Activated T-cell treated with anti-CD3 and anti-CD28 coated beads, Interleukin-2, amount 50 U/mL, for 4 hours (primary cell): ENCODE results near the gene ZNF580. TPM values are rescaled to one million over a fixed set of nuclear protein-coding genes. Genes with fewer than 3 reads are reported as not detected.

Experiments used
- ATAC-seq, 2 donors: fragments of 200-7000 bp; cut with Tn5 transposase; one replicate each; pipeline ENCODE4 v1.10.0; 2021
- DNase-seq: peaks from one replicate; pipeline ENCODE4 v3.0.0-alpha.2; 2020
- H3K27me3 Mint-ChIP-seq: one replicate; pipeline ENCODE4 v1.8.0; 2021; ENCODE audit warnings: low read depth, mixed read lengths
- H3K36me3 Mint-ChIP-seq: one replicate; pipeline ENCODE4 v1.8.0; 2022; ENCODE audit warnings: mixed read lengths; ENCODE audit not compliant: insufficient read depth
- H3K4me1 Mint-ChIP-seq: one replicate; pipeline ENCODE4 v1.8.0; 2021; ENCODE audit warnings: low read depth, mixed read lengths
- H3K4me3 Mint-ChIP-seq: one replicate; pipeline ENCODE4 v1.8.0; 2021; ENCODE audit warnings: mild to moderate bottlenecking, moderate library complexity, mixed read lengths
- H3K9me3 Mint-ChIP-seq: one replicate; pipeline ENCODE4 v1.8.0; 2021; ENCODE audit warnings: mixed read lengths
- total RNA-seq, 3 donors: library from RNA; stranded (reverse); gene quantifications; one replicate each; pipeline ENCODE4 v1.2.1, GENCODE V29; 2021

The ZNF580 gene
- total RNA-seq, 3 donors from 2014 or later = 27.1 to 31.5 (median 28.5) TPM

DNA sequence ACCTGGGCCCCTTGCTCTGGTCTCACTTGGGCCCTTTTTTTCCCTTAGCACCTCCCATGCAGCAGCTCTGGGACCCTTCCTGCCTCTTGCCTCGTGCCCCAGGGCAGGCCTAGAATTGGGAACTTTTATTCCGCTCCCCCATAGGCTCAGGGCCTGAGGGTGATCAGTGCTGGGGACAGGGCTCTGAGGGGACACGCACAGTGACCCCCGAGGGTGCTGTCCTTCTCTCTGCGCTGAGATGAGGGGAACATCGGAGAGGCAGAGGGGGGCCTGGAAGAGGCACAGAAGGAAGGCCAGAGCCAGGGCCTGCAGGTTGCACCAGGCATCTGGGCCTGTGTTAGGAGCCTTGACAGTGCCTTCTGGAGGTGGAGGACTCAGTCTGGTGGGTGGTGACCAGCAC, 45.0 kb downstream of the ZNF580 start:
- no peak overlapping the region for H3K4me3 Mint-ChIP-seq
- peaks cover 18% of the 10 kb centered on the region for H3K36me3 Mint-ChIP-seq
- H3K4me1 Mint-ChIP-seq = peaks cover 2% of the 10 kb centered on the region
- no peak for ATAC-seq
- no peak for DNase-seq
- H3K27me3 Mint-ChIP-seq = no peaks in the 10 kb centered on the region
- H3K9me3 Mint-ChIP-seq = no peaks in the 10 kb centered on the region

DNA sequence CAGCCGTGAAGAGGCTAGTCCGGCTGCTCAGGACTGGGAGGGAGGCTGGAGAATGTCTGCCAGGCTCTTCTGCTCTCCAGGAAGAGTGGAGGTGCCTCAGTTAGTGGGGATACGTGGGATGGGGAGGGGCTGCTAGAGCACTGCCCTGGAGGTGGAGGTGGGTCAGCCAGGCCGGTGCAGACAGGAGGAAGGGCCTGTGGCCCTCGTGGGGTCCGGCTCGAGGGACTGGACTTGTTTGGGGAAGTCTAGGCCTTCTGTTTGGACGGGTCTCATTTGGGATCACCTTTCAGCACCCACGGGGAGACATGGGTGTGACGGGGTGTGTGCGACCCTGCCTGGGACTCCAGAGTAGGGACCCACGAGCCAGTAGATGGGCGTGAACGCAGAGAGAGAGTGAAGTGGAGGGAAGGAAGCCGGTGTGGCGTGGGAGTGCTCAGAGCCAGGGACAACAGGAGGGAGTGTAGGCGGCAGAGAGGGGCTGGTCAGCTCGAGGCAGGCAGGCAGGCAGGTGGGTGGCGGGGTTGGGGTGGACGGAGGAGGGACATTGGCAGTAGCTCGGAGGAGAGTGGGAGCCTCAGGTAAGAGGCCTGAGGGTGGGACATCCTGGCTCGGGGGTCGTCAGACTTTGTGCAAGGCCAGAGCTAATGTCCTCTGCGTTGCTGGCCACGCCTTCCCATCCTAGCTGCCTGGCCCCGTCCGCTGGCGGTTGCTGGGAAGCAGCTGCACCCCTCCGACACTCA, 45.7 kb downstream of the ZNF580 start:
- Mint-ChIP-seq H3K4me1 (peaks cover 2% of the 10 kb centered on the region), H3K36me3 (peaks cover 18% of the 10 kb centered on the region), H3K27me3 (no peaks in the 10 kb centered on the region), H3K9me3 (no peaks in the 10 kb centered on the region), H3K4me3 (no peak overlapping the region)
- ATAC-seq = no peak
- DNase-seq = no peak

DNA sequence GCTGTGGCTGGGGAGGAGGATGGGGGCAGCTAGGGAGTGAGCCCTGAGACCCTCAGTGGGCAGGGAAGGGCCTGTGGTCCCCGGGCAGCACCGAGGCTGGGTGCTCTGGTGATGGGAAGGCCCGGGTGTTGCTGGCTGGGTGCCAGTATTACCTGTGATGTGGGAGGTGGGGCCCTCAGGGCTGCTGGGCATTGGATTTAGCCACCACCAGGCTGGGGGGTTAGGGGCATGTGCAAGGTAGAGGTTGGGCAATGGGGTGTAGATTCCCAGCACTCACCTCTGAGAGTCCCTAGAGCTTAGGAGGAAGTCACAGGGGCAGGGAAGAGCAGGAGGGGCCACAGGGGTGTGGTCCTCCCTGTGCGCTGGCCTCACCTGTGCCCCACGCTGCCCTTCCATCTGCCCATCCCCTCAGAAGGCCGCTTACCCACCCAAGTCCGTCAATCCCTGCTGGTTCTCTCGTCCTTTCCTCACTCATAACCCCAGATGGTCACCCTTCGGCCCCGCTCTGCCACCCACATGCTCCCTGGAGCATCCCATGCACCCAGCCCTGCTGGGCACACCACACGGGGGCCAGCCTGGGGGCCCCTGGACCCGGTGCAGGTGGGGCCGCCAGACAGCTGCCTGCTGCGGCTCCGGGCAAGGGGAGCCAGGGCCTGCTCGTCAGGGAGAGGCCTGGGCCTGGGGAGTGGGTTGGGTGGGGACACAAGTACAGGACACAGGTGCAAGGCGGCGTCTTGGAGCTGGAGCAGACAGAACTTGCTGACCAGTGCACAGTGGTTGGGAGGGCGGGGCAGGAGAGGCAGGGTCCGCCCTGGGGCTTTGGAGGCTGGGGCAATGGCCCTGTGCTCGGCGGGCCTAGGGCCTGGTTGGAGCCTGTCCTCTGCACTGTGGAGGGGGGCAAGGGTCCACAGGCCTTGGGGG, 46.7 kb downstream of the ZNF580 start:
- H3K27me3 Mint-ChIP-seq = no peaks in the 10 kb centered on the region
- H3K4me3 Mint-ChIP-seq = no peak overlapping the region
- H3K36me3 Mint-ChIP-seq = peaks cover 18% of the 10 kb centered on the region
- H3K9me3 Mint-ChIP-seq = no peaks in the 10 kb centered on the region
- DNase-seq (no peak), ATAC-seq (no peak)
- peaks cover 2% of the 10 kb centered on the region for H3K4me1 Mint-ChIP-seq

DNA sequence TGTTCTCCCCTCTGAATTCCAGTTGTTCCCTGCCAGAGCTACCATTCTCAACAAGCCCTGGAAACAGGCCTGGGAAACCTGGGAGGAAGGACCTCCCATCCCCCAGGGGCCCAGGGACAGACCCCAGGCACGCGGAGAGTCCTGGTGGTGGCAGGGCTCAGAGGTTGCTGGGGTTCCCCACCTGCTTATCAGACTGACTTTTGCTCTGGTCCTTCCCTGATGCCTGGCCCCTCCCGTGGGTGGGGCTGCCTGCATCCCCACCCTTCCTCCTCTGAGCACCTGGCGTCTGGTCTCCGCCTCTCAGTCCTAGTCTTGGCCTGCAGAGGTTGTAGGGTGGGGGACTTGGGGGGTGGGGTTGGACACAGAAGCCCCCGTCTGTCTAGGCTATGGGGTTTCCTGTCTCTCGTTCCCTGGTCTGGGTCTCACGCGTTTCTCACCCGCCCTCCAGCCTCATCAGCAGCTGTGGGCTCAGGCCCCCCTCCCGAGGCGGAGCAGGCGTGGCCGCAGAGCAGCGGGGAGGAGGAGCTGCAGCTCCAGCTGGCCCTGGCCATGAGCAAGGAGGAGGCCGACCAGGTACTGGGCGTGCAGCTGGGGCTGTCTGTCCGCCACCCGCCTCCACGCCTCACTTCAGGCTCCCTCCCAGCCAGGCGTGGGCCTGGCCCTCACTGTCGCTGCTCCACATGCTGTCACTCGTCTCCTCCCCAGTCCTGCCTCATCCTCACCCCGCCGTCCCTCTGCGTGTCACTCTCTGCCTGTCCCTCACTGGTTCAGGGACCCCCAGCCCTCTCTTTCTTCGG, 47.8 kb downstream of the ZNF580 start:
- Mint-ChIP-seq H3K36me3 (peaks cover 23% of the 10 kb centered on the region), H3K4me1 (peaks cover under 1% of the 10 kb centered on the region), H3K9me3 (no peaks in the 10 kb centered on the region), H3K27me3 (no peaks in the 10 kb centered on the region), H3K4me3 (no peak overlapping the region)
- DNase-seq (no peak), ATAC-seq (no peak)

DNA sequence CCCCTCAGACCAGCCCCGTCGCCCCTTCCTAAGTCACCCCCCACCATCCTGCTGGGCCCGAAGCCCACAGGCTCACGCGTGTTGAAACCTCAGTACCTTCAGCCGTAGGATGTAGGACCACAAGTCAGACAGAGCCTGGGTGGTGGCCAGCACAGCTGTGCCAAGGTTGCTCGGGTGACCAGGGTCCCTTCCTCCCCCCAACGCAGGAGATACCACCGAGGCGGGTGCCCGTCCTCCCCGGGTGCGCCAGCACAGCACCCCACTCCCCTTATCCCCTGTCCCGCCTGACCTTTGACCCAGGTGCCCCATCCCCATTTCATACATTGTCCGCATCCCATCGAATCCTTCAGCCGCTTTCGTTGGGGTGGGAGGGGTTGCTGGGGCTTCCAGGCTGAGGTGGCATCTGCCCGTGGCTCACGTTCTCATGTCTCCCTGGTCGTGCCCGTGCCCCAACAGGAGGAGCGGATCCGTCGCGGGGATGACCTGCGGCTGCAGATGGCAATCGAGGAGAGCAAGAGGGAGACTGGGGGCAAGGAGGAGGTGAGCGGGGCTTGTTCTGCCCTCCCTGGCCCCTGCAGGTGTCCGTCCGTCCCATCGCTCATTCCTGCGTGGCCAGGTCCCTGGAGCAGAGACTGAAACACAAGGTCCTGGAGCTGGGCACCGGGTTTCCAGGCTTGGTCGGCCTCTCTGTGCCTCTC, 48.8 kb downstream of the ZNF580 start:
- H3K36me3 Mint-ChIP-seq = peaks cover 21% of the 10 kb centered on the region
- H3K9me3 Mint-ChIP-seq = no peaks in the 10 kb centered on the region
- DNase-seq (no peak), ATAC-seq (no peak)
- H3K4me1 Mint-ChIP-seq = no peaks in the 10 kb centered on the region
- H3K4me3 Mint-ChIP-seq = no peak overlapping the region
- no peaks in the 10 kb centered on the region for H3K27me3 Mint-ChIP-seq

DNA sequence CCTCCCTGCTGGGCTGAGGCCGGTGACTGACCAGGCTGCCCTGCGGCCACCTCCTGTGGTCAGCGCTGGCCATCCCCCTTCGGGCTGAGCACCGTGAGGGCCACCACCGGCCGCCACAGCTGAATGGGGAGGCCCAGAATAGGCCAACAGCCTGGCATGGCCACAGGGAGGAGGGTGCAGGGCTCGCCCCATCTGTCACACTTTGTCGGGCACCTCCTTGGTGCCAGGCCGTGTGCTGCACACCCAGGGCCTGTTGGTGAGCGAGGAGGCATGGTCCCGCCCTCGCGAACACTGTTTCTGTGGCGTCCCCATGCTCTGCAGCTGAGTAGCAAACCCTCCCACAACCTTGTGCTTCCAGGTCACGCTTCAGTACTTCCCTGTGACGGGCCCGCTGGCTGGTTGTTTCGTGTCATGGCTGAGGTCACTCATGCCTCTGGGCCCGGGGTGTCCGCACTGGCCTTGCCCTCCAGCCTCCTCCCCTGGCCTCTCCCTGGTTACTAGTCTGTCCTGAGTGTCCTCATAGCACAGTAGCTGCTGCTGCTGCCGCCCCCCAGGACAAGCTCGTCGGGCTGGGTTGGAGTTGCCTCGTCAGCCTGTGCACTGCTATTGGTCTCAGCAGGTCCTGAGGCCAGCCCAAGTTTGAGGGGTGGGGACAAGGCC, 49.4 kb downstream of the ZNF580 start:
- DNase-seq = no peak
- no peaks in the 10 kb centered on the region for H3K4me1 Mint-ChIP-seq
- H3K9me3 Mint-ChIP-seq = no peaks in the 10 kb centered on the region
- no peak for ATAC-seq
- no peak overlapping the region for H3K4me3 Mint-ChIP-seq
- H3K27me3 Mint-ChIP-seq = no peaks in the 10 kb centered on the region
- H3K36me3 Mint-ChIP-seq = peaks cover 16% of the 10 kb centered on the region

DNA sequence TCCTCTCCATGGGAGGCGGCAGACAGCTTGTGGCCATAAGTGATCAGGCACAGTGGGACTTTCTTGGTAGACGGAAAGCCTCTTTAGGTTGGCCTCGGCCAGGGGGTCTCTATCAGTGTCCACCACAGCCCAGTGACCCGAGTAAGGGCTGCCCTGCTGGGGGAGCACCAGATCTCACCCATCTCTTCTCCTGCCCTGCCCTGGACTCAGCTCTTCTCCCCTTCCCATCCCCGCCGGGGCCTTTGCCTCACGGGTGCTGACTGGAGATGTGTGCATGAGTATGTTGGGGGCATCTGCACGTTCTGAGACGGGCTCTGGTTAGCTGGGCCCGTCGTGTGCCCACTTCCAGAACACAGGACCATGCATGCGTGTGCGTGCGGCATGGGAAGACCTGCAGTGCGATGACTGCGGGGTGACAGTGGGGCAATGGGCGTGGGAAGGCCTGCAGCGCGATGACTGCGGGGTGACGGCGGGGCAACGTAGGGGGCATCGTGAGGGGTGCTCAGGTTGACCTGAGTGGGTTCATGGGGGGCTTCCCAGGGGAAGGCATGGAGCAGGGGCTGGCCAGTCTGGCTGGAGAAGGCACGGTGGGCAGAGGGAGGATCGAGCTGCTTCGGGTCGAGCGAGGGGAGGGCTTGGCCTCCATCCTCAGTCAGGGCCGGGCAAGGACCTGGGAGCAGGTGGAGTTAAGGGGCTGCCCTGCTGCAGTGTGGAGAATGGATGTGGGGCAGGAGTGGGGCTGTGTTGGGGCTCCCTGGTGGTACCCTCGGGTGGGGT, 50.2 kb downstream of the ZNF580 start:
- no peak overlapping the region for H3K4me3 Mint-ChIP-seq
- ATAC-seq (no peak), DNase-seq (no peak)
- H3K27me3 Mint-ChIP-seq = no peaks in the 10 kb centered on the region
- no peaks in the 10 kb centered on the region for H3K9me3 Mint-ChIP-seq
- no peaks in the 10 kb centered on the region for H3K4me1 Mint-ChIP-seq
- peaks cover 15% of the 10 kb centered on the region for H3K36me3 Mint-ChIP-seq

DNA sequence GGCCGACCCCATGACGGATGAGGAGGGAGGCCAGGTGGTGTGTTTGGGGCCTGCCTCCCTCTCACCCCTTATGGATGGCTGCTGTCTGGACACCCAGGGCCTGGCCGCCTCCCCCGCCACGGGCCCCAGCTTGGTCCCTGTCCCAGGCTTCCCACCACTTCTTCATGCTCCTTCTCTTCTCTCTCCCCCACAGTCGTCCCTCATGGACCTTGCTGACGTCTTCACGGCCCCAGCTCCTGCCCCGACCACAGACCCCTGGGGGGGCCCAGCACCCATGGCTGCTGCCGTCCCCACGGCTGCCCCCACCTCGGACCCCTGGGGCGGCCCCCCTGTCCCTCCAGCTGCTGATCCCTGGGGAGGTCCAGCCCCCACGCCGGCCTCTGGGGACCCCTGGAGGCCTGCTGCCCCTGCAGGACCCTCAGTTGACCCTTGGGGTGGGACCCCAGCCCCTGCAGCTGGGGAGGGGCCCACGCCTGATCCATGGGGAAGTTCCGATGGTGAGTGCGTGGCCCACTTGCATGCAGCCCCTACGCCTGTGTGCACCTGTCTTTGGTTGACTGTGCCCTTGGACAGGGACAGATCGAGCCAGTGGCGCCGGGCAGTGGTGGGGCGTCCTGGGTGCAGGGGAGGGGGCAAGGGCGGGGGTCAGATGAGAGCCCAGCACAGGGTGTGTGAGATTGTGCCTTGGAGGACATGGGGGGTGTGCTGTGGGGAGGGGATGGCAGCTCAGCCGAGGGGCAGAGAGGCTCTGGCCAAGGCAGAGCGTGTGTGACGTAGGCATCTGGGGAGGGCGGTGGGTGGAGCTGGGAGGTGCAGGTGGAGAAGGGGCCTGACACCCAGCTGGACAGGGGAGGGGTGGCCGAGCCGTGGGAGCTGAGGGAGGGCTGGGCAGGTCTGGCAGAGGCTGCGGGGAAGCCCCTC, 51.0 kb downstream of the ZNF580 start:
- peaks cover 16% of the 10 kb centered on the region for H3K36me3 Mint-ChIP-seq
- ATAC-seq (no peak), DNase-seq (no peak)
- H3K9me3 Mint-ChIP-seq = no peaks in the 10 kb centered on the region
- no peak overlapping the region for H3K4me3 Mint-ChIP-seq
- no peaks in the 10 kb centered on the region for H3K27me3 Mint-ChIP-seq
- H3K4me1 Mint-ChIP-seq = no peaks in the 10 kb centered on the region

DNA sequence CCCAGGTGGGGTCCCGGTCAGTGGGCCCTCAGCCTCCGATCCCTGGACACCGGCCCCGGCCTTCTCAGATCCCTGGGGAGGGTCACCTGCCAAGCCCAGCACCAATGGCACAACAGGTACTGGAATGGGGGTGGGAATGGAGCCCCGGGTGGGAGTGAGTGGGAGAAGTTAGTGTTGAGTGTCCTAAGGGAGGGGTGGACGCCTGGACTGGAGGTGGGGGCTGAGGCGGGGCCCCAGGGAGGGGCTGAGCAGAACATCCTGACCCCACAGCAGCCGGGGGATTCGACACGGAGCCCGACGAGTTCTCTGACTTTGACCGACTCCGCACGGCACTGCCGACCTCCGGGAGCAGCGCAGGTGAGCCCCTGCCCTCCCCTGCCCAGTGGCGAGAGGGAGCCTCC, 51.9 kb downstream of the ZNF580 start:
- H3K27me3 Mint-ChIP-seq = no peaks in the 10 kb centered on the region
- H3K4me1 Mint-ChIP-seq = no peaks in the 10 kb centered on the region
- ATAC-seq (no peak), DNase-seq (no peak)
- H3K4me3 Mint-ChIP-seq = no peak overlapping the region
- H3K9me3 Mint-ChIP-seq = no peaks in the 10 kb centered on the region
- peaks cover 21% of the 10 kb centered on the region for H3K36me3 Mint-ChIP-seq

Other genes with a start within 250 kb of the ZNF580 start
- gene UBE2S, start 233.2 kb upstream of the ZNF580 start, total RNA-seq = 100 to 1,000 TPM; 226 to 281 (median 237) TPM
- gene SHISA7, start 197.7 kb upstream of the ZNF580 start, total RNA-seq = not detected
- gene ISOC2, start 179.4 kb upstream of the ZNF580 start, total RNA-seq = 10 to 100 TPM; 63.2 to 65.1 (median 64.5) TPM
- not detected for gene C19orf85, start 176.3 kb upstream of the ZNF580 start, total RNA-seq
- 10 to 100 TPM; 11.0 to 12.6 (median 12.1) TPM for gene ZNF628, start 164.4 kb upstream of the ZNF580 start, total RNA-seq
- 10 to 100 TPM; 16.0 to 23.4 (median 17.6) TPM for gene NAT14, start 155.8 kb upstream of the ZNF580 start, total RNA-seq
- under 1 TPM; 0.29 to 0.66 (median 0.38) TPM for gene SSC5D, start 152.6 kb upstream of the ZNF580 start, total RNA-seq
- not detected for gene SBK2, start 103.9 kb upstream of the ZNF580 start, total RNA-seq
- gene SBK3, start 95.5 kb upstream of the ZNF580 start, total RNA-seq = not detected
- 10 to 100 TPM; 10.1 to 12.2 (median 11.0) TPM for gene ZNF579, start 60.2 kb upstream of the ZNF580 start, total RNA-seq
- 10 to 100 TPM; 31.4 to 35.5 (median 34.4) TPM for gene FIZ1, start 41.5 kb upstream of the ZNF580 start, total RNA-seq
- gene ZNF524, start 40.7 kb upstream of the ZNF580 start, total RNA-seq = 10 to 100 TPM; 12.5 to 12.6 (median 12.6) TPM
- gene ZNF865, start 35.4 kb upstream of the ZNF580 start, total RNA-seq = 10 to 100 TPM; 14.5 to 15.9 (median 15.4) TPM
- 1 to 10 TPM; 3.3 to 3.4 (median 3.4) TPM for gene ZNF784, start 16.4 kb upstream of the ZNF580 start, total RNA-seq
- gene ZNF581, start 2.6 kb downstream of the ZNF580 start, total RNA-seq = 10 to 100 TPM; 46.2 to 54.1 (median 52.7) TPM
- gene CCDC106, start 7.2 kb downstream of the ZNF580 start, total RNA-seq = 1 to 10 TPM; 3.9 to 7.8 (median 4.8) TPM
- 100 to 1,000 TPM; 467 to 532 (median 476) TPM for gene U2AF2, start 14.0 kb downstream of the ZNF580 start, total RNA-seq
- 10 to 100 TPM; 55.0 to 61.4 (median 55.2) TPM for gene EPN1, start 34.2 kb downstream of the ZNF580 start, total RNA-seq
- not detected for gene NLRP9, start 97.4 kb downstream of the ZNF580 start, total RNA-seq
- gene RFPL4A, start 118.1 kb downstream of the ZNF580 start, total RNA-seq = not detected
- not detected for gene RFPL4AL1, start 128.1 kb downstream of the ZNF580 start, total RNA-seq
- gene NLRP11, start 191.0 kb downstream of the ZNF580 start, total RNA-seq = under 1 TPM; 0.14 to 0.18 (median 0.18) TPM
- gene NLRP4, start 195.5 kb downstream of the ZNF580 start, total RNA-seq = not detected